GM06990 (cell line): Measurements from ENCODE around the gene OPCML.

Experiments
- DNase-seq: peaks from one replicate; pipeline ENCODE4 v3.0.0-alpha.2; 2011; ENCODE audit not compliant: insufficient read length; ENCODE audit errors: extremely low read depth
- H3K27me3 ChIP-seq: replicated peaks from 2 replicates; pipeline ENCODE4 v1.6.0; 2011; ENCODE audit warnings: low read length; ENCODE audit not compliant: control insufficient read depth, insufficient read depth
- H3K36me3 ChIP-seq: 2 replicates; pipeline ENCODE4 v1.5.1; 2011; ENCODE audit warnings: low read length; ENCODE audit not compliant: control insufficient read depth, insufficient read depth
- H3K4me3 ChIP-seq: replicated peaks from 2 replicates; pipeline ENCODE4 v1.5.1; 2011; ENCODE audit warnings: low read depth, mild to moderate bottlenecking, control low read depth, low read length
- TF ChIP-seq, protein P1 (sequence below): IDR thresholded peaks from 2 replicates; pipeline ENCODE4 v1.5.1; 2011; ENCODE audit warnings: low read length, control low read depth, mild to moderate bottlenecking, inconsistent platforms; ENCODE audit not compliant: insufficient read depth, poor library complexity, severe bottlenecking

Gene OPCML

DNA sequence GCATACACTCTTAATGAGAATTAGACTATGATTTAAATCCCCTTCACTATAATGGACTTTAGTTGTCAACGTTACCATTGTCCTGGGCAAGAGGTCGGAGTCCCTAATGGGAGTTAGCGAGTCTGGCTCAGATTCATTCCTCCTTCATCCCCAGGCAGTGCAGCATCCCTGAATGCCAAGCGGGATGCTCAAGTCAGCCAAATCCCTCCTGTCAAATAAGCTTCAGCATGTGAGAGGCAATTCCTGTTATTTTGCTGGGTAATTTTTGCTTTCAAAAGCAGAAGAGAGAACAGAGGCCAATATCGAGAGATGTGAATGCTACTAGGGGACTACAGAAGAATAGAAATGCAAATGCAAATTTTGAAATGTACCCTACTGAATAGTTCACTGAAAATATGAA, 186.2 kb downstream of the OPCML start:
- Histone ChIP-seq H3K27me3 (no peaks in the 10 kb centered on the region; the same call in none of the 2 replicates), H3K36me3 (no peaks in the 10 kb centered on the region), H3K4me3 (no peak overlapping the region)
- TF ChIP-seq, protein P1, sequence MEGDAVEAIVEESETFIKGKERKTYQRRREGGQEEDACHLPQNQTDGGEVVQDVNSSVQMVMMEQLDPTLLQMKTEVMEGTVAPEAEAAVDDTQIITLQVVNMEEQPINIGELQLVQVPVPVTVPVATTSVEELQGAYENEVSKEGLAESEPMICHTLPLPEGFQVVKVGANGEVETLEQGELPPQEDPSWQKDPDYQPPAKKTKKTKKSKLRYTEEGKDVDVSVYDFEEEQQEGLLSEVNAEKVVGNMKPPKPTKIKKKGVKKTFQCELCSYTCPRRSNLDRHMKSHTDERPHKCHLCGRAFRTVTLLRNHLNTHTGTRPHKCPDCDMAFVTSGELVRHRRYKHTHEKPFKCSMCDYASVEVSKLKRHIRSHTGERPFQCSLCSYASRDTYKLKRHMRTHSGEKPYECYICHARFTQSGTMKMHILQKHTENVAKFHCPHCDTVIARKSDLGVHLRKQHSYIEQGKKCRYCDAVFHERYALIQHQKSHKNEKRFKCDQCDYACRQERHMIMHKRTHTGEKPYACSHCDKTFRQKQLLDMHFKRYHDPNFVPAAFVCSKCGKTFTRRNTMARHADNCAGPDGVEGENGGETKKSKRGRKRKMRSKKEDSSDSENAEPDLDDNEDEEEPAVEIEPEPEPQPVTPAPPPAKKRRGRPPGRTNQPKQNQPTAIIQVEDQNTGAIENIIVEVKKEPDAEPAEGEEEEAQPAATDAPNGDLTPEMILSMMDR, result no peak
- DNase-seq, result no peak

DNA sequence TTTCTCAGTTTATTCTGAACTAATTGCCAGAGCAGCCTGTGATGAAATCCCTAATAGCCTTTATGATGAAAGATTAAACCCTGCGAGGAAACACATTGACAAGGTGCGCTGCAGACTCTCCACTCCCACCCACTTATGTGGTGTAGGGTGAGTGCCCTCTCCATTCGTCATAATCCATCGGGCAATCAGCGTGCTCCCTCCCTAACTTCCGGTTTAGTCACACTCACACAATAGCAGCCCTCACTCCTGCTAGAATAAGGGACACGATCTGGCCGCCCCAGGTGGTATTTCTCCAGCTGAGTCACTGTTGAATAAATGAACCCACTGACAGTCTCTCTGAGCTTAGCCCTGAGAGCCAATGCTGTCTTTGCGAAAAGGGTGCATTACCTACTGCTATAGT, 188.3 kb downstream of the OPCML start:
- no peaks in the 10 kb centered on the region; the same call in none of the 2 replicates for H3K27me3 ChIP-seq
- no peak for DNase-seq
- no peak overlapping the region for H3K4me3 ChIP-seq
- TF ChIP-seq, protein P1, result no peak
- no peaks in the 10 kb centered on the region for H3K36me3 ChIP-seq

DNA sequence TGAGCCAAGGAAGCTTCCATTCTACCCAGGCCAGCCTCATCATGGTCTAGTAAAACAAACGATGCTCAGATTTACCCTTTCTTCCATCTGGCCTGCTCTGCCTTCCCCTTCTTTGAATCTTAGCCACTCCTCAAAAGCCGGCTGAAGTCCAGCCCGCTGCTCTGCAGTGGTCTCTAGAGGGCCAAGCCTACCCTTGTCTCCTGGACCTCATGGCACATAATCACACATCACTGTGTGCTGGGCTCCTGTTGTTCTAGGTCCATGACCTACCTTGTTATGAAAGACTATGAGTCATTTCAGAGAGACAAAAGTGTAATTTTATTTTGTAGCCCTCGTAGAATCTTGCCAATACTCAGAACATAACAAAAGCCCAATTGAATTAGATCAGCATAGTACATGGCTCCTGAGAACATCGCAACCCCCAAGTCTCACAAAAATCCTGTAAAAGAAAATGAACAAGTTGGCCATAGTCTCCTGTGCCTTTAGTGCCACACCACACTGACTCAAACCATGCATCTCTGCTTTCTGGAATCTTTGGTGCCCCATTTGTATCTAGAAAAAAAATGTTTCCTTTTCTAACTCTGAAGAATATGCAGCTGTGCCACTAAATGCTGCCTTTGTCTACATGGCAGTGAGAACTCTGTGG, 192.7 kb downstream of the OPCML start:
- H3K27me3 ChIP-seq, result no peaks in the 10 kb centered on the region; the same call in 1 of the 2 replicates
- no peak overlapping the region for H3K4me3 ChIP-seq
- no peaks in the 10 kb centered on the region for H3K36me3 ChIP-seq
- TF ChIP-seq, protein P1, result no peak
- no peak for DNase-seq

- DNase-seq, result no peak
- Histone ChIP-seq H3K4me3 (no peak overlapping the region), H3K36me3 (no peaks in the 10 kb centered on the region), H3K27me3 (no peaks in the 10 kb centered on the region)
- TF ChIP-seq, protein P1, result no peak
Observed at GRCh38 chr11:133338588-133338987, 193.7 kb downstream of the OPCML start.

DNA sequence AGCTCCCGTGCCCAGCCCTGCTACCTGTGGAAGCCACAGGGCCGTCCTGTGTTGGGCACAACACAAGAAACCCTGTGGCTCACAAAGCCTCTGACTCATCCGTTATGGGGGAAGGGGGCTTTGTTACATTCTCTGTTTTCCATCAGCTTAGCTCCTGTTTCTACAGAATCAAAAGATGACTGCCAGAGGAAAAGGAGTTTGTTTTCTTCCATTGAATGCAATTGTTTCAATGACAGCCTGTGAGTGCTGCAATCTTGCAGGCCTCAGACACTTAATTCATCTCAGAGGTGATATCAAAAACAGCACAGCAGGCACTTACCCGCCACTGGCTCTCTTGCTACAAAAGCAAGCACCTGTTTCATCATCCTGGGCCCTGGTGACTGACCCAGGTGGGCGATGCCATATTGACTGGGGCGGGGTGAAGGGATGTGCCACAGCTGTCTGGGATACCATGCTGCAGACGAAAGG, 194.3 kb downstream of the OPCML start:
- no peaks in the 10 kb centered on the region for H3K27me3 ChIP-seq
- no peak for DNase-seq
- TF ChIP-seq, protein P1, result no peak

More for the DNA sequence above, 194.3 kb downstream of the OPCML start:
- no peaks in the 10 kb centered on the region for H3K36me3 ChIP-seq
- H3K4me3 ChIP-seq, result no peak overlapping the region
